ENCODE measurements around the gene YEATS4.

YEATS4 gene

GRCh38 chr12:69331909-69332684, 27.4 kb upstream of the YEATS4 start:
- no peak for TF ChIP-seq POLR2AphosphoS5 (IDR thresholded peaks at IDR 0.05; ENCODE audit: low read depth, low read length)
- no peak for TF ChIP-seq FOXP2 (optimal IDR thresholded peaks at IDR 0.05; ENCODE audit: borderline replicate concordance, extremely low read depth, extremely low read length, insufficient read depth)
- TF ChIP-seq REST (IDR thresholded peaks at IDR 0.05; ENCODE audit: insufficient read depth in 1 of 2, low read depth in 2 of 2, low read length in 2 of 2), result no peak
- no peak for TF ChIP-seq TAF1 (IDR thresholded peaks at IDR 0.05; ENCODE audit: borderline replicate concordance, insufficient read depth, low read length)
- TF ChIP-seq SIN3A (IDR thresholded peaks at IDR 0.05; ENCODE audit: borderline replicate concordance, insufficient read depth, low read length), result no peak

GRCh38 chr12:69332815-69333358, 26.7 kb upstream of the YEATS4 start:
- TF ChIP-seq SIN3A (IDR thresholded peaks at IDR 0.05; ENCODE audit: borderline replicate concordance, insufficient read depth, low read length) (no peak), REST (IDR thresholded peaks at IDR 0.05; ENCODE audit: insufficient read depth in 1 of 2, low read depth in 2 of 2, low read length in 2 of 2) (no peak), FOXP2 (optimal IDR thresholded peaks at IDR 0.05; ENCODE audit: borderline replicate concordance, extremely low read depth, extremely low read length, insufficient read depth) (no peak), POLR2AphosphoS5 (IDR thresholded peaks at IDR 0.05; ENCODE audit: low read depth, low read length) (no peak), TAF1 (IDR thresholded peaks at IDR 0.05; ENCODE audit: borderline replicate concordance, insufficient read depth, low read length) (no peak)

GRCh38 chr12:69334158-69334557, 25.4 kb upstream of the YEATS4 start:
- TF ChIP-seq FOXP2 (optimal IDR thresholded peaks at IDR 0.05; ENCODE audit: borderline replicate concordance, extremely low read depth, extremely low read length, insufficient read depth), result no peak
- no peak for TF ChIP-seq POLR2AphosphoS5 (IDR thresholded peaks at IDR 0.05; ENCODE audit: low read depth, low read length)
- no peak for TF ChIP-seq SIN3A (IDR thresholded peaks at IDR 0.05; ENCODE audit: borderline replicate concordance, insufficient read depth, low read length)
- no peak for TF ChIP-seq TAF1 (IDR thresholded peaks at IDR 0.05; ENCODE audit: borderline replicate concordance, insufficient read depth, low read length)
- no peak for TF ChIP-seq REST (IDR thresholded peaks at IDR 0.05; ENCODE audit: insufficient read depth in 1 of 2, low read depth in 2 of 2, low read length in 2 of 2)

- TF ChIP-seq REST (IDR thresholded peaks at IDR 0.05; ENCODE audit: insufficient read depth in 1 of 2, low read depth in 2 of 2, low read length in 2 of 2) (no peak), POLR2AphosphoS5 (IDR thresholded peaks at IDR 0.05; ENCODE audit: low read depth, low read length) (no peak), FOXP2 (optimal IDR thresholded peaks at IDR 0.05; ENCODE audit: borderline replicate concordance, extremely low read depth, extremely low read length, insufficient read depth) (no peak), SIN3A (IDR thresholded peaks at IDR 0.05; ENCODE audit: borderline replicate concordance, insufficient read depth, low read length) (no peak), TAF1 (IDR thresholded peaks at IDR 0.05; ENCODE audit: borderline replicate concordance, insufficient read depth, low read length) (no peak)
These were observed 22.0 kb upstream of the YEATS4 start for GRCh38 chr12:69337311-69338090.
